Nephron progenitor cell (in vitro differentiated cells): ENCODE measurements around the gene ITGB6.
A peak's percentile ranks its signal among the peaks of the same experiment; 100 is the strongest.

Experiments used
- DNase-seq: peaks from one replicate; pipeline ENCODE4 v3.0.0; 2021
- H3K27ac Mint-ChIP-seq: 2 replicates; pipeline ENCODE4 v1.8.0; 2021; ENCODE audit warnings: mild to moderate bottlenecking, moderate library complexity, mixed read lengths
- H3K27me3 Mint-ChIP-seq: 2 replicates; pipeline ENCODE4 v1.8.0; 2021; ENCODE audit warnings: mild to moderate bottlenecking, low read depth, mixed read lengths; ENCODE audit not compliant: poor library complexity
- H3K36me3 Mint-ChIP-seq: 2 replicates; pipeline ENCODE4 v1.8.0; 2021; ENCODE audit warnings: low read depth, mixed read lengths
- H3K4me1 Mint-ChIP-seq: 2 replicates; pipeline ENCODE4 v1.8.0; 2021; ENCODE audit warnings: mixed read lengths
- H3K4me3 Mint-ChIP-seq: 2 replicates; pipeline ENCODE4 v1.8.0; 2021; ENCODE audit warnings: mild to moderate bottlenecking, moderate library complexity, mixed read lengths
- H3K9me3 Mint-ChIP-seq: 2 replicates; pipeline ENCODE4 v1.8.0; 2021; ENCODE audit warnings: mild to moderate bottlenecking, moderate library complexity, mixed read lengths
- TF ChIP-seq, protein P1 (sequence below): fragments of 200-600 bp; sonication (generic); IDR thresholded peaks from 2 replicates; pipeline ENCODE4 v1.5.0; 2021; ENCODE audit warnings: antibody characterized with exemption

The ITGB6 gene

DNA sequence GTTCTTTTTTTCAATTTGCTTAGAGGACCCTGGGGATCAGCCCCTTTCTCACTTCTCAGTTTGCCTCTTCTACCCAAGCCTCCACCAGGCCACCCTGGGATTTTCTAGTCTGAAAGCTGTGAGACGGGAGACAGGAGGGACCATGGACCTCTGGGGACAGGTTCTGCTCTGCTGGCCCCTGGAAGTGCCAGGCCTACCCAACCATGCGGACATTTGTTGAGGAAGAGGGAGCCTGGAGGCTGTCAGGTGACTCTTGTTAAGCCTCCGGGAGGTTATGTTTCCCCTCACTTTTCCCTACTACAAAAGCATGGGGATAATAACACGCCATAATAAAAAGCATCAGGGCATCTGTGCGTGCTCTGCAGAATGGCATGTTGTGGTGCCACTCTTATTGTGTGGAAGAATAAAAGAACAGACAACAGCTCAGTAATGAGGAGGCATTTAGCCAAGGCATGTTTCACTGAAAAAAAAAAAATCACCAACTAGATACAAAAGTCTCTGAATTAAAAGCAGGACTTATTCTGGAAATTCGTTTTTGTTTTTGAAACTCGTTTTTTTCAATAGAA is 89.3 kb downstream of the ITGB6 start:
- no peak for DNase-seq
- Mint-ChIP-seq H3K4me1 (peaks cover 15% of the 10 kb centered on the region), H3K27ac (peak overlapping the region; percentile 33), H3K27me3 (no peaks in the 10 kb centered on the region), H3K9me3 (peaks cover 13% of the 10 kb centered on the region), H3K36me3 (peaks cover 10% of the 10 kb centered on the region), H3K4me3 (no peak overlapping the region)
- TF ChIP-seq, protein P1, sequence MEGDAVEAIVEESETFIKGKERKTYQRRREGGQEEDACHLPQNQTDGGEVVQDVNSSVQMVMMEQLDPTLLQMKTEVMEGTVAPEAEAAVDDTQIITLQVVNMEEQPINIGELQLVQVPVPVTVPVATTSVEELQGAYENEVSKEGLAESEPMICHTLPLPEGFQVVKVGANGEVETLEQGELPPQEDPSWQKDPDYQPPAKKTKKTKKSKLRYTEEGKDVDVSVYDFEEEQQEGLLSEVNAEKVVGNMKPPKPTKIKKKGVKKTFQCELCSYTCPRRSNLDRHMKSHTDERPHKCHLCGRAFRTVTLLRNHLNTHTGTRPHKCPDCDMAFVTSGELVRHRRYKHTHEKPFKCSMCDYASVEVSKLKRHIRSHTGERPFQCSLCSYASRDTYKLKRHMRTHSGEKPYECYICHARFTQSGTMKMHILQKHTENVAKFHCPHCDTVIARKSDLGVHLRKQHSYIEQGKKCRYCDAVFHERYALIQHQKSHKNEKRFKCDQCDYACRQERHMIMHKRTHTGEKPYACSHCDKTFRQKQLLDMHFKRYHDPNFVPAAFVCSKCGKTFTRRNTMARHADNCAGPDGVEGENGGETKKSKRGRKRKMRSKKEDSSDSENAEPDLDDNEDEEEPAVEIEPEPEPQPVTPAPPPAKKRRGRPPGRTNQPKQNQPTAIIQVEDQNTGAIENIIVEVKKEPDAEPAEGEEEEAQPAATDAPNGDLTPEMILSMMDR: no peak

DNA sequence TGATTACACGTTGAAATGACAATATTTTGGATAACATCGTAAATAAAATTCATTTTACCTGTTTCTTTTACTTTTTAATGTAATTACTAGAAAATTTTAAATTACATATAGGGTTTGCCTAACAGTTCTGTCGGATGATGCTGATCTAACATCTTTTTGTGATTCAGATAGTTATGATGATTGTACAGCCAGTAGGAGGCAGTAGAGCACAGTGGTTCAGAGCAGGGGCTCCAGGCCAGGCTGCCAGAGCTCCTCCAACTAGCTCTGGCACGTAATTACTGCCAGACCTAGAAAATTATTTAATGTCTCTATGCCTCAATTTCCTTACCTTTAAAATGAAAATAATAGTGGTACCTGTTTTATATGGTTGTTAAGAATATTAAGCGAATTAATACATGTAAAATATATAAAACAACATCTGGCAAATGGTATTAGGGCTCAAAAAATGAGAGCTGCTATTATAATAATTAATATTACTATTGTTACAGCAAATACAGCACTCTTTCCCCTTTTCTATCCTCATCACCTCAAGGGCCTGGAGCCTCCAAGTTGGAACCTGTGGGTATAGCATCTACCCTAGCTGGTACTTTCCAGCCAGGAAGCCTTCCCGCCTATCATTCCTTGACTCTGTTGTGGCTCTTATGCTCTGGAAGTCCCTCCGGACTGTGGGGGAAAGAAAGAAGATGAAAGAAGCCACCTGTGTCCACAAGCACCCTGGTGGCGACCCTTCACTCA is 90.0 kb downstream of the ITGB6 start:
- peaks cover 5% of the 10 kb centered on the region for H3K36me3 Mint-ChIP-seq
- H3K4me1 Mint-ChIP-seq: peaks cover 15% of the 10 kb centered on the region
- peak; percentile 67 for DNase-seq
- peak overlapping the region; percentile 33 for H3K27ac Mint-ChIP-seq
- TF ChIP-seq, protein P1: peak; percentile 89
- no peaks in the 10 kb centered on the region for H3K27me3 Mint-ChIP-seq
- H3K4me3 Mint-ChIP-seq: no peak overlapping the region
- peaks cover 6% of the 10 kb centered on the region for H3K9me3 Mint-ChIP-seq

DNA sequence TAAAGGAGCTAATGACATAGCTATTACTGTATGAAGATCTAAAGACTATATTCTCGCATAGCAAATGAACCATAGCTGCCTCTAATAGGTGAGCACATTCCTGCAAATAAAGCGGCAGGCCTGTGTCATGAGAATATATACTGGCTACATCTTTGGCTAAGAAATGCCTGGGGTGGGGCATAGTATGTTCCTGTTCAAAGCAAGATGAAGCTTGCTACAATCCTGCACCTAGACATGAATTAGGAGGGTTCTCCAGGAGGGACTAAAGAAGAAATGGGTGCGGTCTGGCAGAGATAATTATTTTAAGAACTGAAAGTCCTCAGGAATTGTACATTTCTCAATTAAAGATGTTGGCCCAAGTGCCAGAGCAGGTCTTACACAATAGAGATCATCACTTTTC is 90.8 kb downstream of the ITGB6 start:
- TF ChIP-seq, protein P1: no peak
- Mint-ChIP-seq H3K9me3 (peaks cover 3% of the 10 kb centered on the region), H3K27me3 (no peaks in the 10 kb centered on the region), H3K27ac (no peak overlapping the region), H3K4me1 (peaks cover 15% of the 10 kb centered on the region), H3K4me3 (no peak overlapping the region), H3K36me3 (peaks cover 3% of the 10 kb centered on the region)
- no peak for DNase-seq

DNA sequence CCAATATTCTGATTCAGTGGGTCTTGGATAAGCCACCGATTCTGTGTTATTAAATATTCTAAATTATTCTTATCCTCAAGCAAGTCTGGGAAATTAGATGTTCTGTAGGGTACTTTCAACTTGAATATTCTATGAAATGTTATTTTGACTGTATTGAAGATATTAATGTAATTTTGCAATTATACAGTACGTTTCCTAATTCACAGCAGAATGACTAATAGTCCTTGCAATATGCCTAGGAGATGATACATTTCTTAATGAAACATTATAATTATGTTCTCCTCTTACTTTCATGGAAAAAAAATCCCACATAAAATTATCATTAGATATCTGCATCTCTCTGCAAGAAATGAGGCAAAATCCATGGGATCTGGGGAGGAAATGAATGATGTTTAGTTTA is 91.4 kb downstream of the ITGB6 start:
- Mint-ChIP-seq H3K36me3 (no peaks in the 10 kb centered on the region), H3K27ac (no peak overlapping the region), H3K4me1 (peaks cover 15% of the 10 kb centered on the region), H3K9me3 (no peaks in the 10 kb centered on the region), H3K4me3 (no peak overlapping the region), H3K27me3 (no peaks in the 10 kb centered on the region)
- no peak for DNase-seq
- TF ChIP-seq, protein P1: no peak

DNA sequence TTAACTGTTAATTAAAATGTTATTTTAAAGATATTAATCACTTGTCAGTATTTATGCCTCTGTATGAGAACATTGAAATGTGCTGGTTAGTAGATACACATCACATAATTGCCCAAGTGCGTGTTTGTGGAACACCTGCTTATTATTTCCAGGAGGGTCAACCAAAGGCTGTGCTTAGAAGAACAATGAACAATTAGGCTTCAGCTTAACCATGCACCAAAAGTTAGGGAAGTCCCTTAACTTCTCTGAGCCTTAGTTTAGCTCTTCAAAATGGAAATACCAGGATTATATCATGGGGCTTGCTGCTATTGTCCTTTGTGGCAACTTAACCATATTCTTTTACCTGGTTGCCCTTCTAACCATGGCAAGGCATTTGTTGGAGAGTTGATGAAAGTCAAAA is 94.7 kb downstream of the ITGB6 start:
- Mint-ChIP-seq H3K27me3 (peaks cover 4% of the 10 kb centered on the region), H3K27ac (no peak overlapping the region), H3K9me3 (no peaks in the 10 kb centered on the region), H3K4me1 (peaks cover 9% of the 10 kb centered on the region), H3K36me3 (no peaks in the 10 kb centered on the region), H3K4me3 (no peak overlapping the region)
- TF ChIP-seq, protein P1: no peak
- DNase-seq: no peak

DNA sequence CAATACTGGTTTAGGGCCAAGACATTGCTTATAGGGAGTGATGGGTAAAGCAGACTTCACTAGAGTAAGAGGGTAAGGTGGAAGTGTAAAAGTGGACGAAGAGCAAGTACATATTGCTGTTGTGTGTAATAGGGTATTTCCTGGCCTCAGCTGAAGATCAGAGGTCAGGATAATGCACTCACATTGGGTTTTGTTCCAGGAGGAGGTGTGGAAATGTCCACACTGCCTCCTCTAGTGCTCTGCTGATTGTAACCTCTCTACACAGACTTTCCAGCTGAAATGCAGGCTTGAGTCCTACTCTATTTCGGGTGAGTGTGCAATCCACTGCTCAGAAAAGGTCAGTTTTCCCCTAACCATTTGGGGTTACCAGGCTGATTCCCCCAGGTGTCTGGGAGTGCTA is 96.0 kb downstream of the ITGB6 start:
- Mint-ChIP-seq H3K27ac (no peak overlapping the region), H3K9me3 (no peaks in the 10 kb centered on the region), H3K36me3 (no peaks in the 10 kb centered on the region), H3K4me3 (no peak overlapping the region), H3K27me3 (peaks cover 4% of the 10 kb centered on the region), H3K4me1 (peaks cover 8% of the 10 kb centered on the region)
- TF ChIP-seq, protein P1: no peak
- DNase-seq: no peak
